ENCODE results near the gene SNX11.
"Not testable (repeated sequence)": the region's sequence is repeated elsewhere in the genome, so short reads cannot be mapped to it uniquely, and the experiment has no call there.

The SNX11 gene, protein sequence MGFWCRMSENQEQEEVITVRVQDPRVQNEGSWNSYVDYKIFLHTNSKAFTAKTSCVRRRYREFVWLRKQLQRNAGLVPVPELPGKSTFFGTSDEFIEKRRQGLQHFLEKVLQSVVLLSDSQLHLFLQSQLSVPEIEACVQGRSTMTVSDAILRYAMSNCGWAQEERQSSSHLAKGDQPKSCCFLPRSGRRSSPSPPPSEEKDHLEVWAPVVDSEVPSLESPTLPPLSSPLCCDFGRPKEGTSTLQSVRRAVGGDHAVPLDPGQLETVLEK

GRCh38 chr17:48107137-48108055 is at the start of gene SNX11:
Gene SNX11, plus strand, starts transcription at chr17:48107766. Its CDS starts 4,278 bp downstream, at chr17:48112044.
- peak; percentile 54 for DNase-seq

DNA sequence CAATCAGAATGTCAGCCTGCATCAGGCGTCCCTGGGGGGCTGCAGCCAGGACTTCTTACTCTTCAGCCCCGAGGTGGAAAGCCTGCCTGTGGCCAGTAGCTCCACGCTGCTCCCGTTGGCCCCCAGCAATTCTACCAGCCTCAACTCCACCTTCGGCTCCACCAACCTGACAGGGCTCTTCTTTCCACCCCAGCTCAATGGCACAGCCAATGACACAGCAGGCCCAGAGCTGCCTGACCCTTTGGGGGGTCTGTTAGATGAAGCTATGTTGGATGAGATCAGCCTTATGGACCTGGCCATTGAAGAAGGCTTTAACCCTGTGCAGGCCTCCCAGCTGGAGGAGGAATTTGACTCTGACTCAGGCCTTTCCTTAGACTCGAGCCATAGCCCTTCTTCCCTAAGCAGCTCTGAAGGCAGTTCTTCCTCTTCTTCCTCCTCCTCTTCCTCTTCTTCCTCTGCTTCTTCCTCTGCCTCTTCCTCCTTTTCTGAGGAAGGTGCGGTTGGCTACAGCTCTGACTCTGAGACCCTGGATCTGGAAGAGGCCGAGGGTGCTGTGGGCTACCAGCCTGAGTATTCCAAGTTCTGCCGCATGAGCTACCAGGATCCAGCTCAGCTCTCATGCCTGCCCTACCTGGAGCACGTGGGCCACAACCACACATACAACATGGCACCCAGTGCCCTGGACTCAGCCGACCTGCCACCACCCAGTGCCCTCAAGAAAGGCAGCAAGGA is 49.0 kb upstream of the SNX11 start:
- no peak for DNase-seq

- no peak for DNase-seq
These were observed 48.4 kb upstream of the SNX11 start for GRCh38 chr17:48059125-48059668.

DNA sequence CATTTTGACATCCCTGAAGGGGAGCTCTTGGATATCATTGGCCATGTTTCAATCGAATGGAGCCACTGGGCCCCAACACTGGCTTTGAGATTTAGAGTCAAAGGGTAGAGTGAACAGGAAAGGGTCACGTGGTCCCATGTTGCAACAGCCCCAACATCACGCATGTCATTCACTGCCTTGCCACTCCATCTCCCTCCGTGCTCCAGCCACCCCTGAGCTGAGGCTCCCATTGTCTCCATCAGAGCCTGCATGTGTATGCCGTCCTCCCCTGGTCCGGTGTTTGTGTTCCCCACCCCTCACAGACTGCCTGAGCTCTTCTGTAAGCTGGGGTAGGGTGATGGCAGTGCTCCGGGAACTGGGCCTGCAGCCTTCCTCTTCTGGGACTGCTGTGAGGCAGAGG is 47.3 kb upstream of the SNX11 start:
- DNase-seq, result no peak

DNA sequence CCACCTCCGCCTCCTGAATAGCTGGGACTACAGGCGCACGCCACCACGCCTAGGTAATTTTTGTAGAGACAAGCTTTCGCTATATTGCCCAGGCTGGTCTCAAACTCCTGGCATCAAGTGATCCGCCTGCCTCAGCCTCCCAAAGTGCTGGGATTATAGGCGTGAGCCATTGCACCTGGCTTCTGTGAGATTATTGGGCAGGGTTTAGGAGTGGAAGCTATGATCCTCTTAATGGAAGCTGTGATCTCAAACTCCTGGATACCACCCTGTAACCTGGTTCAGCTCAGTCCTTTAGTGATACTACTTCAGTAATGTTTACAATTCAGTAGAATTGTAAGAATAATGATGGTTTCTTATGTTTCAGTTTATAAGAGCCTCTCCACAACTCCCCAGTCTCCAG is 45.3 kb upstream of the SNX11 start:
- DNase-seq, result no peak

GRCh38 chr17:48064638-48065037 is 42.9 kb upstream of the SNX11 start:
- DNase-seq, result no peak

DNA sequence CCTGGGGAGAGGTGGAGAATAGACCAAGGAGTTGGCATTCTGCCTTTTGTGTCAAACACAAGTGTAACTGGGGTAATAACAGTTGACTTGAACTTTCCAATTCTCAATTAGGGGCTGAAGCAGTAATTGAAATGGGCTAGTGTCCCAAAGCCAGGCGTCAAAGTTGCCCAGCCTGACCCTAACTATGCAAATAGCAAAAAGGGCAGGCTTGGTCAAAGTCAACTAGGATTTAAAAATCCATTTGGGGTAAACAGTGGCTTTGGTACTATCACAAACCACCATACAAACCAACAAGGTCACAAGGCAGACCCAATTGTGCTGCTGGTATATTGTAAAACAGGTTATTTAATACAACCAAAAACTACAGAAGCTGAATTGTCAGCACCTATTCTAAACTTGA is 41.4 kb upstream of the SNX11 start:
- no peak for DNase-seq

GRCh38 chr17:48066656-48067055 is 40.9 kb upstream of the SNX11 start:
- DNase-seq, result no peak

GRCh38 chr17:48067245-48067644 is 40.3 kb upstream of the SNX11 start:
- DNase-seq, result no peak

DNA sequence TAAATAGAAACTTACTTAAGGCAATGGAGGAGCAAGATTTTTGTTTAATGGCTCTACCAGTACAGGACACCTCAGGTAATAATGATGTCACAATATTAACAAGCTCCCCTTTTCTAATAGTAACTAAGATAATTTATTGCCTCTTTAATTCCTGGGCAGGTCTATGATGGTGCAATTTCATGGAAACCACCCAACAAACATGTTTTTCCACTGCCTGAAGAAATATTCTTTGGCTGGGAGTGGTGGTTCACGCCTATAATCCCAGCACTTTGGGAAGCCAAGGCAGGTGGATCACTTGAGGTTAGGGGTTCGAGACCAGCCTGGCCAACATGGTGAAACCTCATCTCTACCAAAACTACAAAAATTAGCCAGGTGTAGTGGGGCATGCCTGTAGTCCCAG is 39.8 kb upstream of the SNX11 start:
- DNase-seq, result not testable (repeated sequence)

GRCh38 chr17:48068491-48068961 is 39.0 kb upstream of the SNX11 start:
- DNase-seq, result no peak

- no peak for DNase-seq
These were observed 37.4 kb upstream of the SNX11 start for GRCh38 chr17:48070195-48070594.

DNA sequence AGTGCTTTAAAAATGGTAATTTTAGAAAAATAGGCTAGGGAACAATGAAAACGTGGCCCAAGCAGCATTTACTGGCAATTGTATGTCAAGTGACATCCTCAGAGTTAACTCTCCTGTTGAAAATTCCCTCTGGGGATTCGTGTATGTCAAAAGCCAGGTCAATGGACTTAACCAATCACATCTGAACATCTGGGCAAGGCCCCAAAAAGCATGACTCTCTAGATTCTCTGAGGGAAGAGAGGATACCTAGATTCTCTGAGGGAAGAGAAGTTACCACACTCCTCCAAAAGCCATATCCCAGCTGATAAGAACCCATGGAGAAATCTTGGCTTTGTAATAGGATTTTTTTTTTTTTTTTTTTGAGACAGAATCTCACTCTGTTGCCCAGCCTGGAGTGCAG is 35.9 kb upstream of the SNX11 start:
- DNase-seq, result no peak

- DNase-seq, result not testable (repeated sequence)
These were observed 34.8 kb upstream of the SNX11 start for GRCh38 chr17:48072811-48073210.

- DNase-seq, result not testable (repeated sequence)
These were observed 33.9 kb upstream of the SNX11 start for GRCh38 chr17:48073566-48074094.

DNA sequence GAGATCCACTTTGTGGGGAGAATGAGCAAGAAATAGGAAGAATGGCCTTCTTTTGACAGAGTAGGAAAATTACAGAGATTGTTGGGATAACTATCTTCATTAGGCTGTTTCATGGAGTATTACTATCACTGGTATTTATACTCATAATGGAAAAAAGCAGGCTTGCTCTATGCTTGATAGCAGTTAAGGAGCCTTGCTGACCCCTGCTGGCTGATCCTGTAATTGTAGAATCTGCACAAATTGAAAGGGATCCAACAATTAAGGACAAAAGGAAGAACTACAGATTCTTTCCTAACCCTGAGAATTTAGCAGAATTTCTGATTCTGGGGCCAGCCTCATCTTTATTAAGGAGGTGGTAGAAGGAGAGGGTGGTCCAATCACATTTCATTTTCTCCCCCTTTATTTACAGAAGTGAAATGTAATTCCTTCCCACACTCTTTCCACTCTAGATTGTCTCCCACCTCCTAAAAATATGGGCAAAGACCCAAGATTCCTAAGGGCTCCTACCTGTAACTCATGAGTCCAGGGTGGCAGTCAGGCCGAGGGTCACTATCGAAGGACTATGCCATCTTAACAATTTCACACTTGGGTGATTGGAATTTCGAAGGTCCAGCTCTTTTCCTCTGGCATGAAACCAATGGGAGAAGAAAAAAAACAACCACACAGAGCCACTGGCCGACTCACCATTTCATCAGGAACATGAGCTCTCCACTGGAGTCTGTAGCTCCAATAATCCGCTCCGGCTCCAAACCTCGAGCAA is 33.1 kb upstream of the SNX11 start:
- DNase-seq, result peak; percentile 30

DNA sequence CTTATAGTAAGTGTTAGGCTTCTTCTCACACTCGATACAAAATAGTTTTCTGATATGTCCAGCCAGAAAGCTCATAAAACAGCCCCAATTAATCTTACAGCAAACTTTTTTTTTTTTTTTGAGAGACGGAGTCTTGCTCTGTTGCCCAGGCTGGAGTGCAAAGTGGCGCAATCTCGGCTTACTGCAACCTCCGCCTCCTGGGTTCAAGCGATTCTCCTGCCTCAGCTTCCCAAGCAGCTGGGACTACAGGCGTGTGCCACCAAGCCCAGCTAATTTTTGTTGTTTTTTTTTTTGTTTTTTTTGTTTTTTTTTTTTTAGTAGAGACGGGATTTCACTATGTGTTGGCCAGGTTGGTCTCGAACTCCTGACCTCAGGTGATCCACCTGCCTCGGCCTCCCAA is 30.4 kb upstream of the SNX11 start:
- not testable (repeated sequence) for DNase-seq

- DNase-seq, result no peak
These were observed 25.7 kb upstream of the SNX11 start for GRCh38 chr17:48081858-48082257.

GRCh38 chr17:48084932-48085331 is 22.6 kb upstream of the SNX11 start:
- DNase-seq, result no peak

GRCh38 chr17:48093341-48094045 is 14.1 kb upstream of the SNX11 start:
- DNase-seq, result peak; percentile 60

- no peak for DNase-seq
These were observed 12.0 kb upstream of the SNX11 start for GRCh38 chr17:48095611-48096010.
